DND-41 (cell line): ENCODE results near the gene ANKFN1.

Experiments
- EZH2 ChIP-seq: IDR thresholded peaks from 3 replicates; pipeline ENCODE4 v1.6.1; 2012; ENCODE audit warnings: borderline replicate concordance, low read depth, mild to moderate bottlenecking, moderate library complexity, low read length, inconsistent platforms; ENCODE audit not compliant: severe bottlenecking
- TF ChIP-seq, protein P1 (sequence below): IDR thresholded peaks from 2 replicates; pipeline ENCODE4 v1.5.1; 2012; ENCODE audit warnings: borderline replicate concordance, low read length, moderate library complexity, mild to moderate bottlenecking; ENCODE audit not compliant: poor library complexity, severe bottlenecking; ENCODE audit errors: extremely low read depth

DNA sequence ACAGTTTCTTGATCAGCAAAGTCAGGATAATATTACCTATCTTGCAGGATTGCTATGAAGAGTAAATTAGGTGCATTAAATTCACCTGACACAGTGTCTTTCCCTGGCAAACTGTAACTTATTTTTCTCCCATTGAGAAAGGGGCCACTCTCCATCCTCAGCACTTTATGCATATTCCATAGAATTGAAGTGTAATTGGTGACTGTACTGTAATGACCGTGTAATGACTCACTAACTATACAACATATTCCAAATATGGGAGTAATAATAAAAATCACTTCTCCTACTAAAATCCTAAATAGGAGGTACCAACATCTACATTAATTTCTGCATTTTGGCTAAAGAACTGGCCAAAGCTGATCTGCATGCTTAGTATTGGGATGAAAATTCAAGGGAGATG lies 298.4 kb downstream of the ANKFN1 start:
- TF ChIP-seq, protein P1, sequence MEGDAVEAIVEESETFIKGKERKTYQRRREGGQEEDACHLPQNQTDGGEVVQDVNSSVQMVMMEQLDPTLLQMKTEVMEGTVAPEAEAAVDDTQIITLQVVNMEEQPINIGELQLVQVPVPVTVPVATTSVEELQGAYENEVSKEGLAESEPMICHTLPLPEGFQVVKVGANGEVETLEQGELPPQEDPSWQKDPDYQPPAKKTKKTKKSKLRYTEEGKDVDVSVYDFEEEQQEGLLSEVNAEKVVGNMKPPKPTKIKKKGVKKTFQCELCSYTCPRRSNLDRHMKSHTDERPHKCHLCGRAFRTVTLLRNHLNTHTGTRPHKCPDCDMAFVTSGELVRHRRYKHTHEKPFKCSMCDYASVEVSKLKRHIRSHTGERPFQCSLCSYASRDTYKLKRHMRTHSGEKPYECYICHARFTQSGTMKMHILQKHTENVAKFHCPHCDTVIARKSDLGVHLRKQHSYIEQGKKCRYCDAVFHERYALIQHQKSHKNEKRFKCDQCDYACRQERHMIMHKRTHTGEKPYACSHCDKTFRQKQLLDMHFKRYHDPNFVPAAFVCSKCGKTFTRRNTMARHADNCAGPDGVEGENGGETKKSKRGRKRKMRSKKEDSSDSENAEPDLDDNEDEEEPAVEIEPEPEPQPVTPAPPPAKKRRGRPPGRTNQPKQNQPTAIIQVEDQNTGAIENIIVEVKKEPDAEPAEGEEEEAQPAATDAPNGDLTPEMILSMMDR: no peak
- no peak for TF ChIP-seq EZH2
